Loucy (cell line): Measurements from ENCODE around the gene FAM131B.

Source experiments
- H2AFZ ChIP-seq: fragments of 200-600 bp; sonication (generic); 2 replicates; pipeline ENCODE4 v1.6.0; 2016; ENCODE audit warnings: antibody characterized with exemption, mild to moderate bottlenecking, low read length, moderate library complexity
- H3F3A ChIP-seq: fragments of 200-600 bp; 2 replicates; pipeline ENCODE4 v1.6.0; 2016; ENCODE audit warnings: antibody characterized with exemption, low read depth, mild to moderate bottlenecking
- H3K27me3 ChIP-seq: fragments of 200-600 bp; sonication (generic); 2 replicates; pipeline ENCODE4 v1.6.1; 2014; ENCODE audit warnings: low read length, mild to moderate bottlenecking; ENCODE audit not compliant: insufficient read depth, poor library complexity, severe bottlenecking
- H3K36me3 ChIP-seq: fragments of 200-600 bp; sonication (generic); 2 replicates; pipeline ENCODE4 v1.6.1; 2016; ENCODE audit warnings: low read length; ENCODE audit not compliant: insufficient read depth
- H3K4me1 ChIP-seq: fragments of 200-600 bp; sonication (generic); 2 replicates; pipeline ENCODE4 v1.5.1; 2014; ENCODE audit warnings: low read length, mild to moderate bottlenecking; ENCODE audit not compliant: insufficient read depth, poor library complexity, severe bottlenecking
- H3K4me2 ChIP-seq: fragments of 200-600 bp; sonication (generic); 2 replicates; pipeline ENCODE4 v1.6.0; 2014; ENCODE audit warnings: antibody characterized with exemption, low read length, low read depth, mild to moderate bottlenecking; ENCODE audit not compliant: poor library complexity, severe bottlenecking
- H3K4me3 ChIP-seq: fragments of 200-600 bp; sonication (generic); 2 replicates; pipeline ENCODE4 v1.5.1; 2014; ENCODE audit warnings: low read length, mild to moderate bottlenecking, mixed read lengths; ENCODE audit not compliant: poor library complexity, severe bottlenecking
- H3K79me2 ChIP-seq: fragments of 200-600 bp; sonication (generic); 2 replicates; pipeline ENCODE4 v1.6.1; 2014; ENCODE audit warnings: low read length; ENCODE audit not compliant: insufficient read depth
- H3K9ac ChIP-seq: fragments of 200-600 bp; sonication (generic); 2 replicates; pipeline ENCODE4 v1.6.0; 2014; ENCODE audit warnings: mild to moderate bottlenecking, low read depth, low read length, moderate library complexity; ENCODE audit not compliant: poor library complexity, severe bottlenecking
- H3K9me2 ChIP-seq: fragments of 200-600 bp; sonication (generic); replicated peaks from 2 replicates; pipeline ENCODE4 v1.6.1; 2016; ENCODE audit warnings: low read depth, low read length, mixed read lengths
- H3K9me3 ChIP-seq: fragments of 200-600 bp; sonication (generic); 2 replicates; pipeline ENCODE4 v1.6.1; 2014; ENCODE audit warnings: mild to moderate bottlenecking, antibody characterized with exemption, low read length, low read depth; ENCODE audit not compliant: insufficient read depth
- H4K20me1 ChIP-seq: fragments of 200-600 bp; sonication (generic); 2 replicates; pipeline ENCODE4 v1.6.0; 2014; ENCODE audit warnings: antibody characterized with exemption, low read length, mild to moderate bottlenecking; ENCODE audit not compliant: insufficient read depth, poor library complexity, severe bottlenecking
- CTCF ChIP-seq: fragments of 200-600 bp; sonication (generic); conservative IDR thresholded peaks from 2 replicates; pipeline ENCODE4 v1.5.1; 2014; ENCODE audit warnings: mild to moderate bottlenecking, antibody characterized with exemption, low read length
- EZH2phosphoT487 ChIP-seq: fragments of 200-600 bp; IDR thresholded peaks from 2 replicates; pipeline ENCODE4 v1.6.1; 2018; ENCODE audit warnings: antibody characterized with exemption, mild to moderate bottlenecking, moderate library complexity, borderline replicate concordance

The FAM131B gene

GRCh38 chr7:143375298-143376034, 13.0 kb upstream of the FAM131B start:
- peaks cover 2% of the 10 kb centered on the region for H3K27me3 ChIP-seq
- H3K4me3 ChIP-seq: peak overlapping the region; percentile 65
- H2AFZ ChIP-seq: no peak overlapping the region
- no peaks in the 10 kb centered on the region for H3K9me2 ChIP-seq
- H3K36me3 ChIP-seq: no peaks in the 10 kb centered on the region
- H3F3A ChIP-seq: peaks cover 11% of the 10 kb centered on the region; the same call in 1 of the 2 replicates
- no peak for TF ChIP-seq EZH2phosphoT487
- TF ChIP-seq CTCF: no peak; the same call in 1 of the 2 replicates
- H3K4me1 ChIP-seq: peaks cover 86% of the 10 kb centered on the region
- no peaks in the 10 kb centered on the region for H4K20me1 ChIP-seq
- peaks cover 37% of the 10 kb centered on the region for H3K79me2 ChIP-seq
- peak overlapping the region; percentile 80 for H3K4me2 ChIP-seq
- no peaks in the 10 kb centered on the region for H3K9me3 ChIP-seq
- H3K9ac ChIP-seq: peak overlapping the region; percentile 87

DNA sequence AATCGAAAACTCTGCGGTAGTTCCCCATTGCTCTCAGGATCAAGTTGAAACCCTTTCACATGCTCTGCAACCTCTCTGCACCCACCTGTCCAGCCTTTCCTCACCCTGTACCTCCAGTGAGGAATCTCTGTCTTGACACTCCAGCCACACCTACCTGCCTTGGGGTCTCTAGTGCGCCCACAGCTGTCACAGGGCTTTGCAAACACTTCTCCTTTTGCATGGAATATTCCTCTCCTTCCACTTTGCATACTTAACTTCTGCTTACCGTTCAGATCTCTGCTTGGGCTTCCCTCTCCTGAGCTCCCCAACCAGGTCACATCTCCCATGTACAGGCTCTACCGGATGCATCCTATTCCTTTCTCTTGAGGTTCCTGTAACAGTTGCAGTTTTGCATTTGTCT, 12.0 kb upstream of the FAM131B start:
- Histone ChIP-seq H3K9me2 (no peaks in the 10 kb centered on the region), H3K36me3 (no peaks in the 10 kb centered on the region), H3F3A (peaks cover 11% of the 10 kb centered on the region; the same call in 1 of the 2 replicates), H3K4me2 (peak overlapping the region; percentile 80), H2AFZ (no peak overlapping the region), H3K4me1 (peaks cover 92% of the 10 kb centered on the region), H3K9me3 (no peaks in the 10 kb centered on the region), H3K79me2 (peaks cover 28% of the 10 kb centered on the region), H3K27me3 (no peaks in the 10 kb centered on the region), H3K4me3 (peak overlapping the region; percentile 65), H3K9ac (peak overlapping the region; percentile 87), H4K20me1 (no peaks in the 10 kb centered on the region)
- no peak for TF ChIP-seq EZH2phosphoT487
- TF ChIP-seq CTCF: no peak

GRCh38 chr7:143373255-143373794, 10.8 kb upstream of the FAM131B start:
- Histone ChIP-seq H3K4me1 (peaks cover 79% of the 10 kb centered on the region), H3K4me3 (no peak overlapping the region), H3K36me3 (no peaks in the 10 kb centered on the region), H3K9ac (peak overlapping the region; percentile 87), H4K20me1 (no peaks in the 10 kb centered on the region), H3K27me3 (no peaks in the 10 kb centered on the region), H3K4me2 (peak overlapping the region; percentile 80), H2AFZ (no peak overlapping the region), H3K9me2 (no peaks in the 10 kb centered on the region), H3K79me2 (peaks cover 15% of the 10 kb centered on the region), H3F3A (peaks cover 11% of the 10 kb centered on the region; the same call in 1 of the 2 replicates), H3K9me3 (no peaks in the 10 kb centered on the region)
- peak; percentile 50 for TF ChIP-seq CTCF
- TF ChIP-seq EZH2phosphoT487: no peak
